Upper lobe of left lung (tissue), 4 donors: ENCODE data around the gene MED25.

Source experiments
- CTCF ChIP-seq, 6 experiments: fragments of 450-650 bp in 4 of 6; fragments of 200-600 bp in 2 of 6; sonication (generic) in 2 of 6; IDR thresholded peaks; one replicate each; pipeline ENCODE4 v1.5.1; 2016 to 2019; ENCODE audit warnings: antibody characterized with exemption in 6 of 6
- POLR2A ChIP-seq, 4 donors: fragments of 450-650 bp; IDR thresholded peaks; one replicate each; pipeline ENCODE4 v1.5.1; 2016 to 2017; ENCODE audit warnings: antibody characterized with exemption in 4 of 4, mild to moderate bottlenecking in 2 of 4

- no peak for TF ChIP-seq POLR2A (IDR thresholded peaks at IDR 0.05)
- no peak for TF ChIP-seq CTCF (IDR thresholded peaks at IDR 0.05)
These were observed 28.3 kb downstream of the MED25 start for GRCh38 chr19:49846408-49846807.
